GM21619 (cell line): ENCODE measurements around the gene VAMP5.
A peak's percentile ranks its signal among the peaks of the same experiment; 100 is the strongest.
"Not testable (repeated sequence)": the region's sequence is repeated elsewhere in the genome, so short reads cannot be mapped to it uniquely, and the experiment has no call there.

Source experiments
- ATAC-seq: cut with Tn5 transposase; IDR thresholded peaks from one replicate; pipeline ENCODE4 v1.9.1; 2021; ENCODE audit not compliant: unreplicated experiment

The VAMP5 gene

GRCh38 chr2:85549826-85550225 is 34.4 kb upstream of the VAMP5 start:
- no peak for ATAC-seq

GRCh38 chr2:85550486-85550885 is 33.7 kb upstream of the VAMP5 start:
- no peak for ATAC-seq

GRCh38 chr2:85551698-85552678 is 32.2 kb upstream of the VAMP5 start:
- peak; percentile 76 for ATAC-seq

- ATAC-seq = no peak
Observed at GRCh38 chr2:85553184-85553583, 31.0 kb upstream of the VAMP5 start.

- ATAC-seq = no peak
Observed at GRCh38 chr2:85554980-85555612, 29.1 kb upstream of the VAMP5 start.

- ATAC-seq = no peak
Observed at GRCh38 chr2:85557130-85557529, 27.1 kb upstream of the VAMP5 start.

GRCh38 chr2:85558160-85558559 is 26.1 kb upstream of the VAMP5 start:
- no peak for ATAC-seq

GRCh38 chr2:85560403-85560726 is 23.9 kb upstream of the VAMP5 start:
- not testable (repeated sequence) for ATAC-seq

- peak; percentile 11 for ATAC-seq
Observed at GRCh38 chr2:85560812-85561279, 23.4 kb upstream of the VAMP5 start.

GRCh38 chr2:85561280-85562212 is 22.7 kb upstream of the VAMP5 start, which contains the start of gene GGCX:
Gene GGCX (minus strand): TSS chr2:85561493. CDS start chr2:85561428, 65 bp downstream.
- peak; percentile 87 for ATAC-seq

GRCh38 chr2:85564144-85564563 is 20.1 kb upstream of the VAMP5 start:
- ATAC-seq = no peak

- no peak for ATAC-seq
Observed at GRCh38 chr2:85566265-85566664, 18.0 kb upstream of the VAMP5 start.

GRCh38 chr2:85575739-85576138 is 8.5 kb upstream of the VAMP5 start:
- ATAC-seq = no peak

GRCh38 chr2:85577063-85577385 is 7.2 kb upstream of the VAMP5 start:
- no peak for ATAC-seq

- ATAC-seq = peak; percentile 69
Observed at GRCh38 chr2:85577386-85578242, 6.6 kb upstream of the VAMP5 start, which contains the start of gene VAMP8. Gene VAMP8 (plus strand): TSS chr2:85577586. CDS start chr2:85577647, 61 bp downstream.

GRCh38 chr2:85578243-85579180 is 5.7 kb upstream of the VAMP5 start:
- peak; percentile 24 for ATAC-seq

- no peak for ATAC-seq
Observed at GRCh38 chr2:85579266-85579935, 4.8 kb upstream of the VAMP5 start.

GRCh38 chr2:85580206-85580605 is 4.0 kb upstream of the VAMP5 start:
- no peak for ATAC-seq
